Thyroid gland (tissue), 4 donors: ENCODE results near the gene POFUT1. TPM values are rescaled to one million over a fixed set of nuclear protein-coding genes. Genes with fewer than 3 reads are reported as not detected.

Experiments
- DNase-seq, 2 donors: peaks; one replicate each; pipeline ENCODE4 v3.0.0-alpha.2; 2019
- H3K27ac ChIP-seq, 3 donors: fragments of 200-600 bp; sonication (generic); 1 replicate in 2 of 3; 2 replicates in 1 of 3; pipeline ENCODE4 v1.5.1; 2016 to 2019; ENCODE audit warnings: mild to moderate bottlenecking in 1 of 3, moderate library complexity in 1 of 3
- H3K27me3 ChIP-seq: fragments of 200-600 bp; sonication (generic); one replicate; pipeline ENCODE4 v1.5.1; 2019
- H3K36me3 ChIP-seq, 2 donors: fragments of 200-600 bp; sonication (generic); one replicate each; pipeline ENCODE4 v1.5.1; 2016 to 2019
- H3K4me1 ChIP-seq, 2 donors: fragments of 200-600 bp; sonication (generic); one replicate each; pipeline ENCODE4 v1.5.1; 2017 to 2019
- H3K4me3 ChIP-seq, 3 donors: fragments of 200-600 bp; sonication (generic); replicated peaks in 1 of 3; 1 replicate in 2 of 3; 2 replicates in 1 of 3; pipeline ENCODE4 v1.5.1; 2016; ENCODE audit warnings: mild to moderate bottlenecking in 1 of 3
- H3K9me3 ChIP-seq: fragments of 200-600 bp; sonication (generic); one replicate; pipeline ENCODE4 v1.5.1; 2017
- CTCF ChIP-seq, 6 experiments: fragments of 200-600 bp in 3 of 6; fragments of 450-650 bp in 3 of 6; sonication (generic) in 3 of 6; IDR thresholded peaks; one replicate each; pipeline ENCODE4 v1.5.1; 2016 to 2019; ENCODE audit warnings: antibody characterized with exemption in 6 of 6, mild to moderate bottlenecking in 2 of 6, inconsistent platforms in 1 of 6, moderate library complexity in 1 of 6
- POLR2A ChIP-seq, 2 donors: fragments of 450-650 bp; IDR thresholded peaks; one replicate each; pipeline ENCODE4 v1.6.1; 2017; ENCODE audit warnings: antibody characterized with exemption in 2 of 2, mild to moderate bottlenecking in 2 of 2, moderate library complexity in 1 of 2
- WGBS, 2 donors: methylation state at CpG; one replicate each; pipeline ENCODE4 v1.1.5; 2017; 5-methylcytosine and 5-hydroxymethylcytosine counted together
- intact Hi-C: fragments of 100-400 bp; cut with DNase I; formaldehyde crosslinking; loops from one replicate; pipeline ENCODE4 v1.15.1; 2023
- total RNA-seq, 4 donors: library from RNA; depleted of rRNA; stranded (reverse); fragments of >200 nt; gene quantifications; one replicate each; pipeline ENCODE4 v1.2.3, GENCODE V29; 2016

Gene POFUT1
- total RNA-seq, 4 donors from 2014 or later = 35.1 to 40.5 (median 38.5) TPM

DNA sequence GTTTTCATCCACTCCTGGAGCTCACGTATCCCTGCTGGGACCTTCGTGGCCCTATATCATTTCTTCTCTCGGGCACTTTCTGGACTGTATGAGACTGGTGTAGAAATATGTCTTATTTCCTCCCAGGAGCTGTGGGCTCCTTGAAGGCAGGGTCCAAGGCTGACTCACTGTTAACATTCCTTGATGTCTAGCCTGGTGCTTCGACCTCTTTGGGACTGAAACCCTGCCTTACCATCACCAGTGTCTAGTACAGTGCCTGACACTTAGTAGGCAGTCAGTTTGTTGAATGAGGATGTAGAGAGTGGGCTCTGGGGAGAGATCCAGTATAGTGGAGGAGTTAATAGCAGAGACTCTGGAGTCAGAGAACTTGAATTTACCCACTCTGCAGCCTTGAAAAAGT, 23.6 kb downstream of the POFUT1 start:
- Histone ChIP-seq H3K27me3 (no peaks in the 10 kb centered on the region), H3K36me3 (peaks cover 27 to 40% of the 10 kb centered on the region in 2 donors), H3K4me3 (no peak overlapping the region), H3K9me3 (no peaks in the 10 kb centered on the region), H3K27ac (no peak overlapping the region), H3K4me1 (no peaks in the 10 kb centered on the region)
- DNase-seq = no peak
- TF ChIP-seq POLR2A (IDR thresholded peaks at IDR 0.05) = no peak
- TF ChIP-seq CTCF (IDR thresholded peaks at IDR 0.05) = no peak
- intact Hi-C loops = no loop called here
- WGBS, 2 donors = 97 to 99% methylated on average over 4 of the region's 4 CpGs

- WGBS, 2 donors = 78 to 83% methylated on average over 4 of the region's 4 CpGs
- DNase-seq = no peak
- H3K36me3 ChIP-seq = peaks cover 27 to 40% of the 10 kb centered on the region in 2 donors
- no peak for TF ChIP-seq CTCF (IDR thresholded peaks at IDR 0.05)
- TF ChIP-seq POLR2A (IDR thresholded peaks at IDR 0.05) = no peak
- no peaks in the 10 kb centered on the region for H3K27me3 ChIP-seq
- H3K9me3 ChIP-seq = no peaks in the 10 kb centered on the region
- peaks cover 0 to 3% of the 10 kb centered on the region in 2 donors for H3K4me1 ChIP-seq
- no peak overlapping the region for H3K4me3 ChIP-seq
- H3K27ac ChIP-seq = no peak overlapping the region
- intact Hi-C loops = no loop called here
These were observed 24.2 kb downstream of the POFUT1 start for GRCh38 chr20:32231847-32232246.

DNA sequence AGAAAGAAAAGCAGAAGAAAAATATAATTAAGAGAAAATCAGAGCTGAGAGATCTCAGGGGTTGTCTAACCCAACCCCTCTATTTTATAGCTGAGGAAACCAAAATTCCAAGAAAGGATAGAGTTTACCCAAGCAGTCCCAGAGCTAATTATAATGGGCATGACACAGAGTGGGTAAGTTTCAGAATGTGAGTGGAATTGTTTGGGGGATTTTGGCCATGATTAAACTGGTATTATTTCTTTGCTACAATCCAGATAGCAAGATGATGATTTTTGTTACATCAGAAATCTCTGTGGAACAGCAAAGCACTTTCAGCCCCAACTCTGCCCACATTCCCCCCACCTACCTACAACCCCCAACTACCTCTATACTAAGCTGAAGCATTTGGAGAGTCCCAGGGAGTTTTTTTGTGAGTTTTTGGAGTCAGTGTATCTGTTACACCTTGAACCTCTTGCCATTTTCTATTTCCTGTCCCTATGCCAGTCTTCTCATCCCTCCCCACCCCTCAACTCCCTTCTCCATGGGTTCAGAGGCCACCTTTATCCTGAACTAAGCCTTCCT, 24.7 kb downstream of the POFUT1 start:
- Histone ChIP-seq H3K36me3 (peaks cover 27 to 40% of the 10 kb centered on the region in 2 donors), H3K4me3 (no peak overlapping the region), H3K27ac (no peak overlapping the region), H3K4me1 (peaks cover 2 to 8% of the 10 kb centered on the region in 2 donors), H3K27me3 (no peaks in the 10 kb centered on the region), H3K9me3 (no peaks in the 10 kb centered on the region)
- no peak for DNase-seq
- no peak for TF ChIP-seq POLR2A (IDR thresholded peaks at IDR 0.05)
- intact Hi-C loops = no loop called here

DNA sequence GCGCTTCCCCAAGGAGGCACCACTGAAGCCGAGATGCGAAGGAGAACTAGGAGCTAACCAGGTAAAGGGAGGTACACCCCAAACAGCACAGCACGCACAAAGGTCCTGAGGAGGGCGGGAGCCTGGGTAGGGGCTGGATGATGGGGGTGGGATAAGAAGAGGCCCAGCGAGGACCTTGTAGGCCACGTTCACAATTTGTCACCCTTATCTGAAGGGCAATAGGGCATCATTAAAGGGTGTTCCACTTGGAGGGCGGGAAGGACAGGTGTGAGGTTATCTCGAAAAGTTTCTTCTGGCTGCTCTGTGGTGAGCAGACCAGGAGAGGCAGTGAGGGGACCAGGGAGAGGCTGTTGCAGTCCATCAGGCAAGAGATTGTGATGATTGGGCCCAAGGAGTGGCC, 25.6 kb downstream of the POFUT1 start:
- Histone ChIP-seq H3K27ac (no peak overlapping the region), H3K4me1 (peaks cover 10 to 17% of the 10 kb centered on the region in 2 donors), H3K27me3 (no peaks in the 10 kb centered on the region), H3K4me3 (no peak overlapping the region), H3K36me3 (peaks cover 24 to 37% of the 10 kb centered on the region in 2 donors), H3K9me3 (no peaks in the 10 kb centered on the region)
- intact Hi-C loops = no loop called here
- no peak for DNase-seq
- TF ChIP-seq CTCF (IDR thresholded peaks at IDR 0.05) (no peak), POLR2A (IDR thresholded peaks at IDR 0.05) (no peak)
- 96 to 98% methylated on average over 9 of the region's 9 CpGs for WGBS, 2 donors

GRCh38 chr20:32234135-32234808, 26.6 kb downstream of the POFUT1 start:
- Histone ChIP-seq H3K4me1 (peaks cover 17 to 26% of the 10 kb centered on the region in 2 donors), H3K4me3 (no peak overlapping the region), H3K9me3 (no peaks in the 10 kb centered on the region), H3K36me3 (peaks cover 20 to 29% of the 10 kb centered on the region in 2 donors), H3K27me3 (no peaks in the 10 kb centered on the region), H3K27ac (no peak overlapping the region)
- no peak for DNase-seq
- intact Hi-C loops = no loop called here
- WGBS, 2 donors = 96 to 99% methylated on average over 6 to 11 of the region's 13 CpGs
- TF ChIP-seq CTCF (IDR thresholded peaks at IDR 0.05) = no peak
- no peak for TF ChIP-seq POLR2A (IDR thresholded peaks at IDR 0.05)
